Measurements from ENCODE around the gene CDC73. TPM values are rescaled to one million over a fixed set of nuclear protein-coding genes. Genes with fewer than 3 reads are reported as not detected.

Gene CDC73
- total and polyA plus RNA-seq, 9 of the 15 experiments (the other 6 are each of a cell fraction or from before 2014, with no cell fraction given) = 19.0 to 61.7 (median 30.1) TPM

DNA sequence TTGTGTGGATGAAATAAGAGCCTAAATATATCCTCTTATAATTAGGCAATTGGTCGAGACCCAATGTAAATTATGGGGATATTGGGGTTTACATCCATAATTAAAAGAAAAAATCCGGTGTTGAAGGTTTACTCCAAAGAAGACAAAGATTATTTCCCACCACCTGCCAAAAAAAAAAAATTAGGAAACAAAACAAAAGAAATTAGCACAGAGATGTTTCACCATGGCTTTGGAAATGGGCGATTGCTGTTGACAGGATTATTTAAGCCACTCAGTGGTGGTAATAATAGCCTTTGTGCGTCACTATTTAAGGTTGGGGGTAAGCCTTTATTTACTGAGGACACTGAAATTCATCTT lies 16.0 kb upstream of the CDC73 start (continued):
- TF ChIP-seq, protein P1, sequence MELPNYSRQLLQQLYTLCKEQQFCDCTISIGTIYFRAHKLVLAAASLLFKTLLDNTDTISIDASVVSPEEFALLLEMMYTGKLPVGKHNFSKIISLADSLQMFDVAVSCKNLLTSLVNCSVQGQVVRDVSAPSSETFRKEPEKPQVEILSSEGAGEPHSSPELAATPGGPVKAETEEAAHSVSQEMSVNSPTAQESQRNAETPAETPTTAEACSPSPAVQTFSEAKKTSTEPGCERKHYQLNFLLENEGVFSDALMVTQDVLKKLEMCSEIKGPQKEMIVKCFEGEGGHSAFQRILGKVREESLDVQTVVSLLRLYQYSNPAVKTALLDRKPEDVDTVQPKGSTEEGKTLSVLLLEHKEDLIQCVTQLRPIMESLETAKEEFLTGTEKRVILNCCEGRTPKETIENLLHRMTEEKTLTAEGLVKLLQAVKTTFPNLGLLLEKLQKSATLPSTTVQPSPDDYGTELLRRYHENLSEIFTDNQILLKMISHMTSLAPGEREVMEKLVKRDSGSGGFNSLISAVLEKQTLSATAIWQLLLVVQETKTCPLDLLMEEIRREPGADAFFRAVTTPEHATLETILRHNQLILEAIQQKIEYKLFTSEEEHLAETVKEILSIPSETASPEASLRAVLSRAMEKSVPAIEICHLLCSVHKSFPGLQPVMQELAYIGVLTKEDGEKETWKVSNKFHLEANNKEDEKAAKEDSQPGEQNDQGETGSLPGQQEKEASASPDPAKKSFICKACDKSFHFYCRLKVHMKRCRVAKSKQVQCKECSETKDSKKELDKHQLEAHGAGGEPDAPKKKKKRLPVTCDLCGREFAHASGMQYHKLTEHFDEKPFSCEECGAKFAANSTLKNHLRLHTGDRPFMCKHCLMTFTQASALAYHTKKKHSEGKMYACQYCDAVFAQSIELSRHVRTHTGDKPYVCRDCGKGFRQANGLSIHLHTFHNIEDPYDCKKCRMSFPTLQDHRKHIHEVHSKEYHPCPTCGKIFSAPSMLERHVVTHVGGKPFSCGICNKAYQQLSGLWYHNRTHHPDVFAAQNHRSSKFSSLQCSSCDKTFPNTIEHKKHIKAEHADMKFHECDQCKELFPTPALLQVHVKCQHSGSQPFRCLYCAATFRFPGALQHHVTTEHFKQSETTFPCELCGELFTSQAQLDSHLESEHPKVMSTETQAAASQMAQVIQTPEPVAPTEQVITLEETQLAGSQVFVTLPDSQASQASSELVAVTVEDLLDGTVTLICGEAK (IDR thresholded peaks at IDR 0.05) = no peak; the same call in none of the 2 replicates
- TF ChIP-seq, protein P1 (CRISPR knock-in tag; IDR thresholded peaks at IDR 0.05) = no peak
